RWPE1 (cell line): Measurements from ENCODE around the gene ANHX.

ENCODE experiments used
- CTCF ChIA-PET: fragments of 350-600 bp; sonication (Branson Sonifier 250); formaldehyde crosslinking; extraction: SDS; loops from one replicate; lab custom pipeline; 2021; lab: Yijun Ruan, JAX
- POLR2A ChIA-PET: fragments of 400-600 bp; formaldehyde crosslinking; extraction: SDS; loops from one replicate; lab custom pipeline; 2020; ENCODE audit warnings: antibody characterized with exemption; ENCODE audit not compliant: low non-redundant PET; lab: Yijun Ruan, JAX
- DNase-seq: peaks from one replicate; pipeline ENCODE4 v3.0.0; 2012; ENCODE audit warnings: low spot score
- H3K27ac ChIP-seq: fragments of 450-650 bp; 2 replicates; pipeline ENCODE4 v1.5.1; 2017
- TF ChIP-seq, protein P1 (sequence below): fragments of 450-650 bp; conservative IDR thresholded peaks from 2 replicates; pipeline ENCODE4 v1.5.1; 2017; ENCODE audit warnings: low read depth, mild to moderate bottlenecking

ANHX gene

DNA sequence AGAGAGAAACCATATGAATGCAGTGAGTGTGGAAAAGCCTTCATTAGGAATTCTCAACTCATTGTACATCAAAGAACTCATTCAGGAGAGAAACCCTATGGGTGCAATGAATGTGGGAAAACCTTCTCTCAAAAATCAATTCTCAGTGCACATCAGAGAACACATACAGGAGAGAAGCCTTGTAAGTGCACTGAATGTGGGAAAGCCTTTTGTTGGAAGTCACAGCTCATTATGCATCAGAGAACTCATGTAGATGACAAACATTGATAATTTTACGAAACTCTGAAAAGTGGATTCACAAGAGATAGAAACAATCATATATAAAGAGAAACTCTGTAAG lies 31.4 kb downstream of the ANHX start:
- CTCF ChIA-PET: no interaction called here
- no peak for DNase-seq
- no peak overlapping the region for H3K27ac ChIP-seq
- TF ChIP-seq, protein P1, sequence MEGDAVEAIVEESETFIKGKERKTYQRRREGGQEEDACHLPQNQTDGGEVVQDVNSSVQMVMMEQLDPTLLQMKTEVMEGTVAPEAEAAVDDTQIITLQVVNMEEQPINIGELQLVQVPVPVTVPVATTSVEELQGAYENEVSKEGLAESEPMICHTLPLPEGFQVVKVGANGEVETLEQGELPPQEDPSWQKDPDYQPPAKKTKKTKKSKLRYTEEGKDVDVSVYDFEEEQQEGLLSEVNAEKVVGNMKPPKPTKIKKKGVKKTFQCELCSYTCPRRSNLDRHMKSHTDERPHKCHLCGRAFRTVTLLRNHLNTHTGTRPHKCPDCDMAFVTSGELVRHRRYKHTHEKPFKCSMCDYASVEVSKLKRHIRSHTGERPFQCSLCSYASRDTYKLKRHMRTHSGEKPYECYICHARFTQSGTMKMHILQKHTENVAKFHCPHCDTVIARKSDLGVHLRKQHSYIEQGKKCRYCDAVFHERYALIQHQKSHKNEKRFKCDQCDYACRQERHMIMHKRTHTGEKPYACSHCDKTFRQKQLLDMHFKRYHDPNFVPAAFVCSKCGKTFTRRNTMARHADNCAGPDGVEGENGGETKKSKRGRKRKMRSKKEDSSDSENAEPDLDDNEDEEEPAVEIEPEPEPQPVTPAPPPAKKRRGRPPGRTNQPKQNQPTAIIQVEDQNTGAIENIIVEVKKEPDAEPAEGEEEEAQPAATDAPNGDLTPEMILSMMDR: no peak
- POLR2A ChIA-PET: no interaction called here

DNA sequence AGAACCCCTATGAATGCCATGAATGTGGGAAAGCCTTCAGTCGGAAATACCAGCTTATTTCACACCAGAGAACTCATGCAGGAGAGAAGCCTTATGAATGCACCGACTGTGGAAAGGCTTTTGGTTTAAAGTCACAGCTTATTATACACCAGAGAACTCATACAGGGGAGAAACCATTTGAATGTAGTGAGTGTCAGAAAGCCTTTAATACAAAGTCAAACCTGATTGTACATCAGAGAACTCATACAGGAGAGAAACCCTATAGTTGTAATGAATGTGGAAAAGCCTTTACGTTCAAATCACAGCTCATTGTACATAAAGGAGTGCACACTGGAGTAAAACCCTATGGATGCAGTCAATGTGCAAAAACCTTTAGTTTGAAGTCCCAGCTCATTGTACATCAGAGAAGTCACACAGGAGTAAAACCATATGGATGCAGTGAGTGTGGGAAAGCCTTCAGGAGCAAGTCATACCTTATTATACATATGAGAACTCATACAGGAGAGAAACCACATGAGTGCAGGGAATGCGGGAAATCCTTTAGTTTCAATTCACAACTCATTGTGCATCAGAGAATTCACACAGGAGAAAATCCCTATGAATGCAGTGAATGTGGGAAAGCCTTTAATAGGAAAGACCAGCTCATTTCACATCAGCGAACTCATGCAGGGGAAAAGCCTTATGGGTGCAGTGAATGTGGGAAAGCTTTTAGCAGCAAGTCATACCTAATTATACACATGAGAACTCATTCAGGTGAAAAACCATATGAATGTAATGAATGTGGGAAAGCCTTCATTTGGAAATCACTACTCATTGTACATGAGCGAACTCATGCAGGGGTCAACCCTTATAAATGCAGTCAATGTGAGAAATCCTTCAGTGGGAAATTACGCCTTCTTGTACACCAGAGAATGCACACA lies 32.1 kb downstream of the ANHX start:
- no peak overlapping the region for H3K27ac ChIP-seq
- ChIA-PET CTCF (no interaction called here), POLR2A (no interaction called here)
- no peak for DNase-seq
- TF ChIP-seq, protein P1: no peak

DNA sequence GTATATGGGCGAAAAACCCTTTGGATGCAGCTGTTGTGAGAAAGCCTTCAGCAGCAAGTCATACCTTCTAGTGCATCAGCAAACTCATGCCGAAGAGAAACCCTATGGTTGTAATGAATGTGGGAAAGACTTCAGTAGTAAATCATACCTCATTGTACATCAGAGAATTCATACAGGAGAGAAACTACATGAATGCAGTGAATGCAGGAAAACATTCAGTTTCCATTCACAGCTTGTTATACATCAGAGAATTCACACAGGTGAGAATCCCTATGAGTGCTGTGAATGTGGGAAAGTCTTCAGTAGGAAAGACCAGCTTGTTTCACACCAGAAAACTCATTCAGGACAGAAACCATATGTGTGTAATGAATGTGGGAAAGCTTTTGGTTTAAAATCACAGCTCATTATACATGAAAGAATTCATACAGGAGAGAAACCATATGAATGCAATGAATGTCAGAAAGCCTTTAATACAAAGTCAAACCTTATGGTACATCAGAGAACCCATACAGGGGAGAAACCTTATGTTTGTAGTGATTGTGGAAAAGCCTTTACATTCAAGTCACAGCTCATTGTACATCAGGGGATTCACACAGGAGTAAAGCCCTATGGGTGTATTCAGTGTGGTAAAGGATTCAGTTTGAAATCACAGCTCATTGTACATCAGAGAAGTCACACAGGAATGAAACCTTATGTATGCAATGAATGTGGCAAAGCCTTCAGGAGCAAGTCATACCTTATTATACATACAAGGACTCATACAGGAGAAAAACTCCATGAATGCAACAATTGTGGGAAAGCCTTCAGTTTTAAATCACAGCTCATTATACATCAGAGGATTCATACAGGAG lies 33.0 kb downstream of the ANHX start:
- H3K27ac ChIP-seq: no peak overlapping the region
- TF ChIP-seq, protein P1: no peak
- ChIA-PET POLR2A (interaction anchor here (0.6 kb wide), 1 partner anchor 10 kb away, joined by 3 read pairs; no protein-coding TSS in a partner anchor), CTCF (no interaction called here)
- DNase-seq: no peak

- DNase-seq: no peak
- ChIA-PET CTCF (no interaction called here), POLR2A (no interaction called here)
- H3K27ac ChIP-seq: no peak overlapping the region
- TF ChIP-seq, protein P1: no peak
Measured at GRCh38 chr12:133201888-133202287, 33.8 kb downstream of the ANHX start.

DNA sequence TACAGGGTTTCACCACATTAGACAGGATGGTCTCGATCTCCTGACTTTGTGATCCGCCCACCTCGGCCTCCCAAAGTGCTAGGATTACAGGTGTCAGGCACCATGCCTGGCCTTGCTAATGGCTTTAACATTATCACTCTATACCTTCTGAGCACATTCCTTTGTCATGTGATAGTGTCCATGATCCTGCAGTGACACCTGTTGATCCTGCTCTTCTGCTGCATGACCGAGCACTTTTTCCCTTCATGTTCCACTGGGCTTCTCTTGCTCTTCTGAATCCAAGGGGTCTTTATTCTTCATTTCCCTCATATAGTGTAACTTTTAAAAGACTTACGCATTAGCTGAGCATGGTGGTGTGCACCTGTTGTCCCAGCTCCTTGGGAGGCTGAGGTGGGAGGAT lies 42.8 kb downstream of the ANHX start:
- H3K27ac ChIP-seq: no peak overlapping the region
- ChIA-PET CTCF (no interaction called here), POLR2A (interaction anchor here (0.8 kb wide), 1 partner anchor 10 kb away, joined by 3 read pairs; no protein-coding TSS in a partner anchor)
- no peak for DNase-seq
- TF ChIP-seq, protein P1: no peak

DNA sequence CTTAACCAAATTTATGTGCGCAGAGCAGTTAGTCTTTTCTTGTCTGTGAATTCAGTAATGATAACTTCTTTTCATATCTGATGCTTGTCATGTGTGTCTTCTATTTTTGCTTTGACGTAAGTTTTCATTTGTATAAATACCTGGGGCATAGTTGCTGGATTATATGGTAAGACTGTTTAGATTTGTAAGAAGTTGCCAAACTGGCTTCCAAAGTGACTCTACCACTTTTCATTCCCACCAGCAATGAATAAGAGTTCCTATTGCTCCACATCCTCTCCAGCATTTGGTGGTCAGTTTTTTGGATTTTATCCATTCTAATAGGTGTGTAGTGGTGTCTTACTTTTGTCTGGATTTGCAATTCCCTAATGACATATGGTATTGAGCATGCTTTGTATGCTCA lies 45.5 kb downstream of the ANHX start:
- no peak overlapping the region for H3K27ac ChIP-seq
- ChIA-PET POLR2A (no interaction called here), CTCF (interaction anchor here (0.6 kb wide), 1 partner anchor 89 kb away, joined by 3 read pairs; no protein-coding TSS in a partner anchor)
- TF ChIP-seq, protein P1: no peak
- DNase-seq: no peak
